Ramos (cell line): ENCODE measurements around the gene MUC6.
"Not testable (repeated sequence)": the region's sequence is repeated elsewhere in the genome, so short reads cannot be mapped to it uniquely, and the experiment has no call there.

ENCODE experiments used
- in situ Hi-C: fragments of 300-500 bp; cut with MboI; formaldehyde crosslinking; loops from one replicate; pipeline ENCODE4 v1.14.3; 2022; ENCODE audit warnings: low sequenced_read_pairs; ENCODE audit not compliant: unreplicated experiment

The MUC6 gene

GRCh38 chr11:975827-976226, 60.7 kb downstream of the MUC6 start:
- in situ Hi-C loops, result no loop called here

DNA sequence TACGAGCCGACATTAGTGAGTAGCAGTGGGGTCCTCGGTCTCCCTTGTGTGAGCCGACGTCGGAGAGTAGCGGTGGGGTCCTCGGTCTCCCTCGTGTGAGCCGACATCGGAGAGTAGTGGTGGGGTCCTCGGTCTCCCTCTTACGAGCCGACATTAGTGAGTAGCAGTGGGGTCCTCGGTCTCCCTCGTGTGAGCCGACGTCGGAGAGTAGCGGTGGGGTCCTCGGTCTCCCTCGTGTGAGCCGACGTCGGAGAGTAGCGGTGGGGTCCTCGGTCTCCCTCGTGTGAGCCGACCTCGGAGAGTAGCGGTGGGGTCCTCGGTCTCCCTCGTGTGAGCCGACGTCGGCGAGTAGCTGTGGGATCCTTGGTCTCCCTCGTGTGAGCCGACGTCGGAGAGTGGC, 61.1 kb downstream of the MUC6 start:
- in situ Hi-C loops, result not testable (repeated sequence)

DNA sequence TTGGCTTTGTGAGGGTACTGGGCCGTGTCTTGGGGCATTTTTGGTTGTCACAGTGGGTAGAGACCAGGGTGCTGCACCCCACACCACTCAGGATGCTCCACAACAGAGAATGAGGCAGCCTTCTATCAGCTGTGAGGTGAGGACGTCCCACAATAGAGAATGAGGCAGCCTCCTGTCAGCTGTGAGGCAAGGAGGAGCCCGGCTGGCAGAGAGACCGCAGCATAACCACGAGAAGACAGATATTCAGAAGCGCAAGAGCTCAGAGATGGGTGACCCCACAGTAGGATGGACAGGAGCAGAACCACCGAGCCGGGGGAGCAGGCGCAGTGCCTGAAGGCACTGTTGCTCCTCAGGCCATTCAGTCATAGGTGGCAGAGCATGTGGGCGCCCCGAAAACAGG, 63.3 kb downstream of the MUC6 start:
- in situ Hi-C loops, result no loop called here

DNA sequence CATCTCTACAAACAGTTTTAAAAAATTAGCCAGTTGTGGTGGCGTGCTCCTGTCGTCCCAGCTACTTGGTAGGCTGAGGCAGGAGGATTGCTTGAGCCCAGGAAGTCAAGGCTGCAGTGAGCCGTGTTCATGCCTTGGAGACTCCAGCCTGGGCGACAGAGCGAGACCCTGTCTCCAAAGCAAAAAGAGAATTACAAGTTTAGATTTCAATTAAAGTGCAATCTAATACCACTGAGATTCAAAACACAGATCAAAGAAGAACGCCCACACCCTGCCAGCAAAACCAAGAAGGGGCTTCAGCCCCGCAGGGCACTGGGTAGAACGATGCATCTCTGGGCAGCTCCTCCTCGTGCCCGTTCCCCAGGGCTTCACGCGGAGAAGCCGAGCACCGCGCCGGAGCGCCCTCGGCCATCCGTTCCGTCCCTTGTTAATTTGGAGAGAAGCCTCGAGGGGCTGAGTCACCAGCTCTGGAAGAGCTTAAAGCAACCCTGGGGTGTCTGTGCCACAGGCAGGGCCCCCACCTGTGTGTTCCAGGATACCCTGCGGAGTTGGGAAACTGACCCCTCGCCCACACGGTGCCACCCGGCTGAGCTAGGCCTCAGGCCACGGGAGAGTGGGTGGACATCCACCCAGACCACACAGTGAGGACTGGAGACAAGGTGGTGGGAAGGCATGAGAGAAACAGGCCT, 63.9 kb downstream of the MUC6 start:
- in situ Hi-C loops, result no loop called here

- in situ Hi-C loops, result no loop called here
These were observed 64.7 kb downstream of the MUC6 start for GRCh38 chr11:971731-972365.

- in situ Hi-C loops, result no loop called here
These were observed 65.3 kb downstream of the MUC6 start for GRCh38 chr11:971092-971690.

DNA sequence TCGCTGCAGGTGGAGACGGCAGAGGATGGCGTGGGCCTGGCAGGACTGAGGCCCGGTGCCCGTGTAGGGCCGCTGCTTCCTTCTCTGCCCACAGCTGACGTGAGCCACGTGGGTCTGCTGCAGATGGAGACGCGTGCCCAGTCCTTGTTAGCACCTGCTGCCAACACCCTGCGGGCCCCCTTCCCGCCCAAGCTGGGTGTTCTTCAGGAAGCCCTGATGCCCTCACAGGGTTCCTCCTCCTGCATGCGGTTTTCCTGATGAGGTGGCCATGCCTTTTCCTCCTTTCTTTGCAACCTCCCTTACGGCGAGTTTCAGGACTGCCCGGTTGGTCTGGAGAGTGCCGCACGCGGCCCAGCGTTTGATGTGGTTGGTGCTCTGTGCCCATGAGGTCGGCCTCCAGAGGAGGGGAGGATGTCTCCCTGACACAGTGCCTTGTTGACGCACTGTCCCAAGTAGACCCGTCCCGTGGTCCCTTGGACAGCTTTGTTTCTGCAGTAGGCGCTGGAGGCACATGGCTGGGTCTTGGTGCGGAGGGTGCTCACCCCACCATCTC, 66.1 kb downstream of the MUC6 start:
- in situ Hi-C loops, result no loop called here

DNA sequence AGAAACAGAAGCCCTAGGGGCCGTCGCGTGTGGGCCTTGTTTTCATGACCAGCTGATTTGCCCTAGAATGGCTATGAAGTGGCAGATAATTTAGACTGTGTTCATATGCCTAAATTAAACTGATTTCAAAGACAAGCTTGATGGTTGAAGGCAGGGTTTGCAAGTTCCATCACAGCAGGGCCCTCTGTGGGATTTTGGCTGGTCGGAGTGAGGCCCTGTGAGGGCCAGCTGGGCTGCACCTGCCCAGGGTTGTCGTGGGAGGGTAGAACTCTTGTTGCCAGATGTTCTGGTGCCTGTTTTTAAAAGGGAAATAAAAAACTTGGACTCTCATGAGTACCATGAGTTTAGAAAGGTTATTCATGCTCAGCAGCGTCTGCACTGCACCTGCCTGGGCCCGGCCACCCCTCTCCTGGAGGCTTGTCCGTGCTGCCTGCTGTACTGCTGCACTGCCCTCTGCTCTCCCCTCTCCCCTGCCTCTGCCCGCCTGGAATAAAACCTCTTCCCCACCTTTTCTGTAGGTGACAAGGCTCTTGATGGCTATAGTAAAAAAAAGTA, 66.8 kb downstream of the MUC6 start:
- in situ Hi-C loops, result no loop called here

GRCh38 chr11:968822-969221, 67.7 kb downstream of the MUC6 start:
- in situ Hi-C loops, result no loop called here

DNA sequence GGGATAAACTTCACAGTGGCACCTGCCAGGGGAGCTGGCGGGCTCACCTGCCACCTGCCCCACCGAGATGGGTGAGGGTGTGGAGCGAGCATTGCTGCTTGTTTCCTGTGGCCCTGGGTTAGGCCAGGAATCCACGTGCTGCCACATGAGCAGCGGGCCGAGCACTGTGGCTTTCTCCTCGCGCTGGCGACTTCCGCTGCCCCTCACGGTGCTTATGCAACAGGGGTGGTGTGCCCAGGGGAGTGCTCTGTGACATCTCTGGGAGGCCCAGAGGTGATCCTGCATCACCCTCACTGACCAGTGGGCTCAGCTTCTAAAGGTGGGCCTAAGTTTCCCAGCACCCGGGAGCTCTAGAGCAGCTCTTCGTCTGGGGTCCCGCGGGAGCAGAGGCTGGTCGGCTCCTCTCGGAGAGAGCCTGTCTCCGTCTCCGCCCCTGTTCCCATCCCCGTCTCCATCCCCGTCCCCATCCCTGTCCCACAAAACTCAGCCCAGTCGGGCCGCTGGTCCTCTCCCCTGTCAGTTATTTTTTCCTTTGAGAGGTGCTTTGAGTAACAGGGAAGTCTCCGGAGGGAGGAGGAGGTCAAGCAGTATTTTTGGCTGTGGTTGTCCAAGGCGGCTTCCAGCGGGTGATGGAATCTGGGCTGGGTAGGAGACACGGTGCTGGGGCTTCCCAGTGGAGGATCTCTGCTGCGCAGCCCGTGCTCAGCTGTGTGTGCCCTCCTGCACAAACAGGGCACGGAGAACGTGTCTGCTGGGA, 68.3 kb downstream of the MUC6 start:
- in situ Hi-C loops, result no loop called here

DNA sequence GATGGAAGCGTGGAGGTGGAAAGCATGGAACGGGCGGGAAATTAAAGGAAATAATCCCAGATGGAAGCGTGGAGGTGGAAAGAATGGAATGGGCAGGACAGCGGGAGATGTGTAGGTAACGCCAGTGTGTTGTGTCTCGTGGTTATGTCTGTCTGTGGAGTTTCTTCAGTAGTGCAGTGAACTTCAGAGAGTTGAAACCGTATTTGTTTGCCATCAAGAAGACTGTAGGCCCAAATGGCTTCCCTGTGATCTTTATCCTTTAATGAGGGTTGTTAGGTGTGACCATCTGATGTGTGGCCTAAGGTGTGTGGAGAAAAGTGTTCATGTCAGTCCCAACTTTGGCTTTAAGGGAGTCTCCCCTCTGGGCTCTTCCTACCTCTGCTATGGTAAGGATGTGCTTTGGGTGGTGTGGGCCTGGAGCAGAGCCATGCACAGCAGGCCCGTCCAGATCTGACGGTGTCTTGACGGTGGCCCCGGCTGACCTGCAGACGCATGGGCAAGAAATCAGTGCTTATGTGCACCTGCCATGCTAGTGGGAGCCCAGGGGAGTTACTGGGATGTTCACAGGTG, 71.2 kb downstream of the MUC6 start:
- in situ Hi-C loops, result no loop called here

GRCh38 chr11:963852-964251, 72.7 kb downstream of the MUC6 start:
- in situ Hi-C loops, result no loop called here
